NOMO-1 treated with dmso at 0.1 percent for 144 hours (cell line): ENCODE results near the gene BLZF1.
A peak's percentile ranks its signal among the peaks of the same experiment; 100 is the strongest.
"Not testable (repeated sequence)": the region's sequence is repeated elsewhere in the genome, so short reads cannot be mapped to it uniquely, and the experiment has no call there.

ENCODE experiments used
- DNase-seq: peaks from one replicate; lab custom pipeline; 2025; ENCODE audit not compliant: unreplicated experiment; lab: John Stamatoyannopoulos, UW

Gene BLZF1

GRCh38 chr1:169348383-169349036 is 19.5 kb upstream of the BLZF1 start:
- no peak for DNase-seq

- no peak for DNase-seq
Measured at GRCh38 chr1:169360415-169360814, 7.6 kb upstream of the BLZF1 start.

- no peak for DNase-seq
Measured at GRCh38 chr1:169361281-169361680, 6.7 kb upstream of the BLZF1 start.

GRCh38 chr1:169363046-169363730 is 4.8 kb upstream of the BLZF1 start:
- DNase-seq = no peak

- DNase-seq = no peak
Measured at GRCh38 chr1:169364948-169365347, 3.0 kb upstream of the BLZF1 start.

GRCh38 chr1:169367096-169367685 is 804 bp upstream of the BLZF1 start:
- DNase-seq = no peak

- no peak for DNase-seq
Measured at GRCh38 chr1:169368406-169368769, 393 bp downstream of the BLZF1 start.

- no peak for DNase-seq
Measured at GRCh38 chr1:169371404-169371803, 3.4 kb downstream of the BLZF1 start.

- no peak for DNase-seq
Measured at GRCh38 chr1:169381162-169381561, 13.2 kb downstream of the BLZF1 start.

- no peak for DNase-seq
Measured at GRCh38 chr1:169383449-169383848, 15.5 kb downstream of the BLZF1 start.

- no peak for DNase-seq
Measured at GRCh38 chr1:169387399-169387798, 19.4 kb downstream of the BLZF1 start.

GRCh38 chr1:169390303-169390702 is 22.3 kb downstream of the BLZF1 start:
- DNase-seq = no peak

GRCh38 chr1:169392406-169392805 is 24.4 kb downstream of the BLZF1 start:
- DNase-seq = peak; percentile 39

- DNase-seq = no peak
Measured at GRCh38 chr1:169395955-169396354, 28.0 kb downstream of the BLZF1 start.

GRCh38 chr1:169402578-169402977 is 34.6 kb downstream of the BLZF1 start:
- DNase-seq = not testable (repeated sequence)

- DNase-seq = not testable (repeated sequence)
Measured at GRCh38 chr1:169408340-169408739, 40.3 kb downstream of the BLZF1 start.

GRCh38 chr1:169414952-169415351 is 47.0 kb downstream of the BLZF1 start:
- DNase-seq = no peak

- DNase-seq = no peak
Measured at GRCh38 chr1:169421309-169421708, 53.3 kb downstream of the BLZF1 start.

GRCh38 chr1:169426174-169426705 is 58.2 kb downstream of the BLZF1 start:
- no peak for DNase-seq

GRCh38 chr1:169427081-169427641 is 59.2 kb downstream of the BLZF1 start, which contains the start of gene CCDC181:
TSS of gene CCDC181 (minus strand) at chr1:169427474. CDS start at chr1:169424927, 2,547 bp downstream.
- no peak for DNase-seq
